Skeletal muscle satellite cell (primary cell): ENCODE data around the gene COL1A1.

Experiments
- H3K27me3 ChIP-seq: 2 replicates; pipeline ENCODE4 v1.7.0; 2013; ENCODE audit warnings: low read length; ENCODE audit not compliant: control insufficient read depth, insufficient read depth
- H3K36me3 ChIP-seq: 2 replicates; pipeline ENCODE4 v1.7.0; 2013; ENCODE audit warnings: mild to moderate bottlenecking, control low read depth, low read length; ENCODE audit not compliant: insufficient read depth
- H3K4me1 ChIP-seq: 2 replicates; pipeline ENCODE4 v1.7.0; 2013; ENCODE audit warnings: low read length; ENCODE audit not compliant: control insufficient read depth, insufficient read depth
- H3K4me2 ChIP-seq: 2 replicates; pipeline ENCODE4 v1.7.0; 2013; ENCODE audit warnings: mild to moderate bottlenecking, low read length
- H3K4me3 ChIP-seq: 2 replicates; pipeline ENCODE4 v1.7.0; 2013; ENCODE audit warnings: low read length
- H3K9ac ChIP-seq: 2 replicates; pipeline ENCODE4 v1.7.0; 2013; ENCODE audit warnings: mild to moderate bottlenecking, low read depth, low read length, moderate library complexity
- H3K9me3 ChIP-seq: replicated peaks from 2 replicates; pipeline ENCODE4 v1.7.0; 2013; ENCODE audit warnings: mild to moderate bottlenecking, control low read depth, low read length

COL1A1 gene

GRCh38 chr17:50196036-50196435 is 5.4 kb downstream of the COL1A1 start:
- H3K27me3 ChIP-seq: no peaks in the 10 kb centered on the region
- peak overlapping the region; percentile 38 for H3K4me3 ChIP-seq

DNA sequence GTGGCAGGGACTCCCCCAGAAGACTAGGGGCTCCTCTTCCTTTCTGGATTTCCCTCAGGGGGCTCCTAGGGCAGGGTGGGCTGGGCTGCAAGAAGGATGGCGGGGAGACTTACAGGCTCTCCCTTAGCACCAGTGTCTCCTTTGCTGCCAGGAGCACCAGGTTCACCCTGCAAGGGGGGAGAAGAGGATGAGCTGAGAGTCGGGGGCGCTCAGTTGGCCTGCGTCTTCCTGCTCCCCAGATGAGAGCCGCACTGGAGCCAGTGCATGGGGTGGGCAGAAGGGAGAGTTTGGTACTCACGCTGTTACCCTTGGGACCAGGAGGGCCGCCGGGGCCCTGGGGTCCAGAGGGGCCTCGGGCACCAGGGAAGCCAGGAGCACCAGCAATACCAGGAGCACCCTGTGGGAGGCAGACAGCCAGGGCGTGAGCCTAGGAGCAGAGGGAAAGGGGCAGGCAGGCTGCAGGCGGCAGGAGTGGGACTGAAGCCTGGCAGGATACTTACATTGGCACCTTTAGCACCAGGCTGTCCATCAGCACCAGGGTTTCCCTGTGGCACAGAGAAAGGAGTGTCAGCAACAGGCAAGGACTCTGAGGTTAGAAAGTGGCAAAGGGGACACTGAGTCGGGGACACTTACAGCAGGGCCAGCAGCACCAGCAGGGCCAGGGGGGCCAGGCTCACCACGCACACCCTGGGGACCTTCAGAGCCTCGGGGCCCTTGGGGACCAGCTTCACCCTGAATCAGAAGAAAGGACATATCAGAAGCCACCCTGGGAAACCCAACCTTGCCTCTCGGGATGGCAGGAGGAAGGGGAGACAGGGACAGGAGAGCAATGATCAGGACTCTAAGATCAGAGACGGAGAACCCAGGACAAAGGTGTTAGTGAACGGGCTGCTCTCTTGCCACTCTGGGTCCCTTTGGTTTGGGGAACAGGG is 6.2 kb downstream of the COL1A1 start:
- H3K4me3 ChIP-seq: no peak overlapping the region
- peaks cover 76% of the 10 kb centered on the region for H3K4me1 ChIP-seq
- peak overlapping the region; percentile 73 for H3K9ac ChIP-seq
- H3K27me3 ChIP-seq: no peaks in the 10 kb centered on the region
- H3K4me2 ChIP-seq: peak overlapping the region; percentile 83
- no peaks in the 10 kb centered on the region for H3K9me3 ChIP-seq
- peaks cover 93% of the 10 kb centered on the region for H3K36me3 ChIP-seq

More at GRCh38 chr17:50196036-50196435, 5.4 kb downstream of the COL1A1 start:
- H3K9me3 ChIP-seq: no peaks in the 10 kb centered on the region
- peaks cover 67% of the 10 kb centered on the region for H3K4me1 ChIP-seq
- peaks cover 87% of the 10 kb centered on the region for H3K36me3 ChIP-seq
- peak overlapping the region; percentile 73 for H3K9ac ChIP-seq
- H3K4me2 ChIP-seq: peak overlapping the region; percentile 83

DNA sequence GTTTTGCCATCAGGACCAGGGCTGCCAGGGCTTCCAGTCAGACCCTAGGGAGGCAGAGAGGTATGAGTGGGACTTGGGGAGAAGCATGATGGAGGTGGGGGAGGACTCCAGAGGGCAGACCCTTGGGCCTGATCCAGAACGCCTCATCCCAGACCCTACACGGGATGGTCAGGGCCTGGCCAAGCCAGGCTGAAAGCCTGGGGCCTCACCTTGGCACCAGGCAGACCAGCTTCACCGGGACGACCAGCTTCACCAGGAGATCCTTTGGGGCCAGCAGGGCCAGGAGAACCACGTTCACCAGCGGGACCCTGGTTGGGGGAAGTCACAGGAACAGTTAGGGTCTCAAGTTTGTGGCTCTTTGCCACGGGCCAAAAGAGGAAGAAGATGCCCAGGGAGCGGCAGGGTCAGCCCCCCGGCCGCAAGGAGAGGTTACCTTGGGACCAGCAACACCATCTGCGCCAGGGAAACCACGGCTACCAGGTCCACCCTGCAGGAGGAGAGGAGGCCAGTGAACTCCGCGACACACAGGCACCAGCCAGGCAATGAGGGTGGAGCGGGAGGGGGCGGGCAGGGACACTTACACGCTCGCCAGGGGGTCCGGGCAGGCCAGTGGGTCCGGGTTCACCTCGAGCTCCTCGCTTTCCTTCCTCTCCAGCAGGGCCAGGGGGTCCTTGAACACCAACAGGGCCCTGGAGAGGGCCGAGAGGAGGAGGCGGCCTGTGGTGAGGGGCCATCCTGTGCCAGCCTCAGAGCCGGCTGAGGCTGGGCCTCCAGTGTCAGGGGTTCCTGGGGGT is 7.1 kb downstream of the COL1A1 start:
- Histone ChIP-seq H3K27me3 (no peaks in the 10 kb centered on the region), H3K36me3 (peaks cover 96% of the 10 kb centered on the region), H3K4me1 (peaks cover 84% of the 10 kb centered on the region)

DNA sequence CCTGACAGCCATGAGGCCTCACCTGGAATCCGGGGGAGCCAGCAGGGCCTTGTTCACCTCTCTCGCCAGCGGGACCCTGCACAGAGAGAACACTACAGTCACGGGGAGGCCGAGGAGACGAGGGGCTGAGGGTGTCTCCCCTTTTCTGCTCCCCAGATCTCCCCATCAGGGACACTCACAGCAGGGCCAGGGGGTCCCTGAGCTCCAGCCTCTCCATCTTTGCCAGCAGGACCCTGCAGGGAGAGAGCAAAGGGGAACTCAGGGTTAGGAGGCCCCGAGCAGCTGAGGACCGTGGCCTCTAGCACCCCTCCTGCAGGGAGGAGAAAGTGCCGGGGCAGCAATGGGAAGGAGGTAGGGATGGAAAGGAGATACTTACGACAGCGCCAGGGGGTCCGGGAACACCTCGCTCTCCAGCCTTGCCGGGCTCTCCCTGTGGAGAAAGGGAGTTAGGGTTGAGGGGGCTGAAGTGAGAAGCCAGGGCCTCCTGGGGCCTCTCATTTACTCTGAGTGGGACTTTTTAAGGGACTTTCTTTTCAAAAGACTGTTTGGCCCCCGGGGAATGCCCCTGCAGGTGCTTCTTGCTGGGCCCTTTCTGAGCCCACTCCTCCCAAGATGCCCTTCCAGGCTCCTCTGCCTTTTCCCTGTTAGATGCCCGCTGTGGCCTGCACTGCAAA is 8.7 kb downstream of the COL1A1 start:
- no peak overlapping the region for H3K4me3 ChIP-seq

More for the DNA sequence above, 7.1 kb downstream of the COL1A1 start:
- peak overlapping the region; percentile 73 for H3K9ac ChIP-seq
- H3K9me3 ChIP-seq: no peaks in the 10 kb centered on the region
- no peak overlapping the region for H3K4me3 ChIP-seq
- H3K4me2 ChIP-seq: peak overlapping the region; percentile 12

DNA sequence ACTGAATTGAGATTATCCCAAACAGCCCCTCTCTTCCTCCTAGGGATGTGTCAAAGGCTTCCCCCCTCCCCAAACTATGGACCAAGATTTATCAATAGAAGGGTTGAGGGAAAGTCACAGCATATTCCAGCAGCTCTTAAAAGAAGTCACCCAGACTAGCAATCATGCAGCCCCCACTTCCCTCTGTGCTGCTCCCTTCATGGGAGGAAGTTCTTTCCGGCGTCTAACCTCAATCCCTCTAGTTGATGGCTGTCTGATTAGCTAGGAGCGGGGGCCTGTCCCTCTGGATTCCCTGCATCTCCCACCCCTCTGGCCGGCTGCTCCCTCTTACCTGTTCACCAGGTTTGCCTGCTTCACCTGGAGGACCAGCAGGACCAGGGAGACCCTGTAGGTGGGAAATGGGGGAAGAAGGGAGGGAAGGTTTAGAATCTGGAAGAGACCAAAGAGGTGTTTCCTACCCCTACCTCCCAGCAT is 9.2 kb downstream of the COL1A1 start:
- Histone ChIP-seq H3K4me3 (no peak overlapping the region), H3K4me1 (peaks cover 81% of the 10 kb centered on the region), H3K9me3 (no peaks in the 10 kb centered on the region), H3K9ac (peak overlapping the region; percentile 44), H3K4me2 (peak overlapping the region; percentile 18), H3K36me3 (peaks cover 97% of the 10 kb centered on the region), H3K27me3 (no peaks in the 10 kb centered on the region)

More for the DNA sequence above, 8.7 kb downstream of the COL1A1 start:
- H3K9me3 ChIP-seq: no peaks in the 10 kb centered on the region
- peak overlapping the region; percentile 44 for H3K9ac ChIP-seq
- peak overlapping the region; percentile 18 for H3K4me2 ChIP-seq
- H3K4me1 ChIP-seq: peaks cover 81% of the 10 kb centered on the region
- peaks cover 97% of the 10 kb centered on the region for H3K36me3 ChIP-seq
- no peaks in the 10 kb centered on the region for H3K27me3 ChIP-seq

GRCh38 chr17:50191359-50192143 is 9.9 kb downstream of the COL1A1 start:
- H3K9me3 ChIP-seq: no peaks in the 10 kb centered on the region
- no peak overlapping the region for H3K9ac ChIP-seq
- H3K4me2 ChIP-seq: no peak overlapping the region
- no peak overlapping the region for H3K4me3 ChIP-seq
- peaks cover 98% of the 10 kb centered on the region for H3K36me3 ChIP-seq
- no peaks in the 10 kb centered on the region for H3K27me3 ChIP-seq
- H3K4me1 ChIP-seq: peaks cover 81% of the 10 kb centered on the region

GRCh38 chr17:50190603-50191358 is 10.7 kb downstream of the COL1A1 start:
- peaks cover 81% of the 10 kb centered on the region for H3K4me1 ChIP-seq
- no peaks in the 10 kb centered on the region for H3K27me3 ChIP-seq
- no peak overlapping the region for H3K4me3 ChIP-seq
- peak overlapping the region; percentile 16 for H3K9ac ChIP-seq
- peaks cover 98% of the 10 kb centered on the region for H3K36me3 ChIP-seq
- H3K4me2 ChIP-seq: peak overlapping the region; percentile 8
- no peaks in the 10 kb centered on the region for H3K9me3 ChIP-seq

DNA sequence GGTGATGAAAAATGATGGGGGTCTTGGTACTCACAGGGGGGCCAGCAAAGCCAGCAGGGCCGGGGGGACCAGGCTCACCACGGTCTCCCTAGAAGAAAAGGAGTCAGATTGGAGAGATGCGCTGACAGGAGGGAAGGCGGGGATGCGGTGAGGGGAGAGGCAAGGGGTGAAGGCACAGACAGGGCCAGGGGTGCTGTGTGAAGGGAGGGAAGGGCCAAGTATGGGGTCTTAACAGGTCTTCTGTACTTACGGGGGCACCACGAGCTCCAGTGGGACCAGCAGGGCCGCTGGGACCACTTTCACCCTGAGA is 11.2 kb downstream of the COL1A1 start:
- H3K36me3 ChIP-seq: peaks cover 98% of the 10 kb centered on the region
- H3K27me3 ChIP-seq: no peaks in the 10 kb centered on the region

DNA sequence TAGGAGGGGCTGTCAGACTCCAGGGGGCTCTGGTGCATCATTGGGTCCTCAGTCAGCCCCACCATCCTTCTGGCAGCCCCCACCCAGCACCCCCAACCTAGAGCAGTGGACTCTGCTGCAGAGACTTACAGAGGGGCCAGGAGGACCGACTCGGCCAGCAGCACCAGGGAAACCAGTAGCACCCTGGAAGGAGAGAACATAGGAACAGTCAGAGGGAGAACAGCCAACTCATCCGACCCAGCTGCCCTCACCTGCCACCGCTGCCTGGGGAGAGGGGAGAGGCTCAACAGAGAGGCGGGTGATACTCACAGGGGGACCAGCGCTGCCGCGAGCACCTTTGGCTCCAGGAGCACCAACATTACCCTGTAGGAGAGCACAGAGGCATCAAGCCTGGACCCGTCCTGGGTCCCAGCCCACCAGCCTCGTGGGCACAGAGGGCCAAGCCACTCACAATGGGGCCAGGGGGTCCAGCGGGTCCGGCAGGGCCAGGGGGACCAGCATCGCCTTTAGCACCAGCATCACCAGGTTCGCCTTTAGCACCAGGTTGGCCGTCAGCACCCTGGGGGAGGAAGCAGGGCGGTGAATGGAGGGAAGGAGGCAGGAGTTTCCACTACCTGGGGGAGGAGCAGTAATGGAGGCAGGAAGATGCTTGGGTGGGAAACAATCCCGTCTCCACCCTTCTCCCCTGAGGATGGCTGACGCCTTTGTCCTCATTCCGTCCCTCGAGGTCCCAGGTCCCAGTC is 11.7 kb downstream of the COL1A1 start:
- H3K4me3 ChIP-seq: no peak overlapping the region
- no peaks in the 10 kb centered on the region for H3K9me3 ChIP-seq
- peaks cover 78% of the 10 kb centered on the region for H3K4me1 ChIP-seq
- no peak overlapping the region for H3K4me2 ChIP-seq
- H3K9ac ChIP-seq: no peak overlapping the region
- no peaks in the 10 kb centered on the region for H3K27me3 ChIP-seq
- peaks cover 98% of the 10 kb centered on the region for H3K36me3 ChIP-seq

More for the DNA sequence above, 11.2 kb downstream of the COL1A1 start:
- peak overlapping the region; percentile 16 for H3K9ac ChIP-seq
- H3K4me2 ChIP-seq: peak overlapping the region; percentile 8
- peaks cover 80% of the 10 kb centered on the region for H3K4me1 ChIP-seq
- H3K9me3 ChIP-seq: no peaks in the 10 kb centered on the region
- no peak overlapping the region for H3K4me3 ChIP-seq
